NCI-H2107 treated with DMSO at 0.1 percent for 48 hours (cell line): Measurements from ENCODE around the gene POLG2.
"Not testable (repeated sequence)": the region's sequence is repeated elsewhere in the genome, so short reads cannot be mapped to it uniquely, and the experiment has no call there.

Source experiments
- DNase-seq: peaks from one replicate; lab custom pipeline; 2025; ENCODE audit not compliant: unreplicated experiment; lab: John Stamatoyannopoulos, UW

The POLG2 gene

DNA sequence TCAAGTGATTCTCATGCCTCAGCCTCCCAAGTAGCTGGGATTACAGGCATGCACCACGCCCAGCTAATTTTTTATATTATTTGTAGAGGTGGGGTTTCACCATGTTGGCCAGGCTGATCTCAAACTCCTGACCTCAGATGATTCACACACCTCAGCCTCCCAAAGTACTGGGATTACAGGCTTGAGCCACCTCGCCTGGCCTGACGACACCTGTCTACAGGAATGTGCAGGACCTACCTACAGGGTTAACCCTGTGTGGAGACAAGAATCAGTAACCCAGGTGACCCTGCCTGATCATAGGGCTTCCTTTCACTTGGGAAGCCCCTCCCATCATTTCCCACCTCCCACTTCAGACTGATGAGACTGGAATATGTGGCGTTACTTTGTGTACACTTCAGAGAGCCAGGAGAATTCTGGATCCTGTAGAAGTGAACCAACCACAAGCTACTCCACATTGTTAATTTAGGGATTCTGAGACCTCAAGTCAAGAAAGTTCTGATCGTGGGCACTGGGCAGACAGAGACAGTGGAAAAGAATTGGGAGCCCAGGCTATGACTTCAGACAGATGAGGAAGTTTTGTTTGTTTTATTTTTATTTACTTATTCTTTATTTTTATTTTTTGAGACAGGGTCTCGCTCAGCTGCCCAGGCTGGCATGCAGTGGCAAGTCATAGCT, 53.6 kb downstream of the POLG2 start:
- no peak for DNase-seq

DNA sequence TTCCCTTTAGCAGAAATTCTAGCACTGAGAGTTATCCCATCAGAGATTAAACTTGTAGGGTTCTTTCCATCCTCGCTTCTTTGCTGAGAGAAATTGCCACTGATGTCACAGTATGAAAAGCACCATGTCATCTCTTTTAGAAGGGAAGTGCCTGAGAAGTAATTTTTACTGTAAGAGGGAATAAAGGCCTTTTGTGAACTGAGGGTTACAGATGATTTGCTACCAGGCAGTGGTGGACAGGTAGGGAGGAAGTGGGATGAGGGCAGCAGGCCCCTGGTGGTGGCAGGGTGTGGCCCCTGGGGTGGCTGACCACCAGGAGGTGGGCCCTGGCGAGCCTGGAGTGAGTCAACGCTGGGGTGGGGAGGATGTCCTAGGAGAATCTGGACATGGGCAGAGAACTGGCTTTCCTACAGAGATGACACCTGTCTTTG, 54.3 kb downstream of the POLG2 start:
- DNase-seq, result no peak

DNA sequence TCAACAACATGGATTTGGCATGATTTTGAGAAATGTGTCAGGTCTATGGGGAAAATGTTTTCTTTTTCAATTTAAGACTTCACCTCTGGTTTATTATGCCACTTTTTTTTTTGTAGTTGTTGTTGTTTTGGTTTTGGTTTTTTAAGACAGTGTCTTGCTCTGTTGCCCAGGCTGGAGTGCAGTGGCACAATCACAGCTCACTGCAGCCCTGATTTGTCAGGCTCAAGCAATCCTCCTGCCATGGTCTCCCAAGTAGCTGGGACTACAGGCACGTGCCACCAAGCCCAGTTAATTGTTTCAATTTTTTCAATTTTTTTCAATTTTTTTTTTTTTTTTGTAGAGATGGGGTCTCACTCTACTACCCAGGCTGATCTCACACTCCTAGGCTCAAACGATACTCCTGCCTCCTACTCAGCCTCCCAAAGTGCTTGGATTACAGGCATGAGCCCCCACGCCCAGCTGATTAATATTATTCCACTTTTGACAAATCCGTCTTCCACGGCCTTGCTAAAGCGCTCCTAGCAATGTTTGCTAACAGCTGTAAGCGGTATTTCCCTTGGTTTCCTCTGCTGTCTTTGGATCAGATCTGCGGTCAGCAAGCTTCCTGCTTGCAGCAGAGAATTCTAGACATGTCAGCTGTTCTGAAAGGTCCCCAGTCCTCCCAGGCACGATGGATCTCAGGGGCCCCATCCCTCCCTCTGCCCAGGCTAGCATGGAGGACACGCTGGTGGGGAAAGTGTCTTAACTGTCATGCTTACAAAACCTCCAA, 54.9 kb downstream of the POLG2 start:
- DNase-seq, result no peak

DNA sequence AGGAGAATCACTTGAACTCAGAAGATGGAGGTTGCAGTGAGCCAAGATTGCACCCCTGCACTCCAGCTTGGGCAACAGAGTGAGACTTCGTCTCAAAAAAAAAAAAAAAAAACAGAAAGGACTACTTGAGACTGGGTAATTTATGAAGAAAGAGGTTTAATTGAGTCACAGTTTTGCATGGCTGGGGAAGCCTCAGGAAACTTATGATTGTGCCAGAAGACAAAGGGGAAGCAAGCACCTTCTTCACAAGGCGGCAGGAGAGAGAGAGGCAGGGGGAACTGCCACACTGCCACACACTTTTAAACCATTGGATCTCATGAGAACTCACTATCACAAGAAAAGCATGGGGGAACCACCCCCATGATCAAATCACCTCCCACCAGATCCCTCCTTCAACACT, 56.9 kb downstream of the POLG2 start:
- DNase-seq, result no peak

DNA sequence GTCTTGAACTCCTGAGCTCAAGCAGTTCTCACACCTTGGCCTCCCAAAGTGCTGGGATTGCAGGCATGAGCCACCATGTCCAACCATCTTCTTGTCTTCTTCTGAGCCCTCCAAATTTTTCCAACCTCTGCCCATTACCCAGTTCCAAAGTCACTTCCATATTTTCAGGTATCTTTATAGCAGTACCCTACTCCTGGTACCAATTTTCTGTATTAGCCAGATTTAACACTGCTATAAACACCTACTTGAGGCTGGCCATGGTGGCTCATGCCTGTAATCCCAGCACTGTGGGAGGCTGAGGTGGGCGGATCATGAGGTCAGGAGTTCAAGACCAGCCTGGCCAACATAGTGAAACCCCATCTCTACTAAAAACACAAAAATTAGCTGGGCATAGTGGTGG, 57.3 kb downstream of the POLG2 start:
- not testable (repeated sequence) for DNase-seq

DNA sequence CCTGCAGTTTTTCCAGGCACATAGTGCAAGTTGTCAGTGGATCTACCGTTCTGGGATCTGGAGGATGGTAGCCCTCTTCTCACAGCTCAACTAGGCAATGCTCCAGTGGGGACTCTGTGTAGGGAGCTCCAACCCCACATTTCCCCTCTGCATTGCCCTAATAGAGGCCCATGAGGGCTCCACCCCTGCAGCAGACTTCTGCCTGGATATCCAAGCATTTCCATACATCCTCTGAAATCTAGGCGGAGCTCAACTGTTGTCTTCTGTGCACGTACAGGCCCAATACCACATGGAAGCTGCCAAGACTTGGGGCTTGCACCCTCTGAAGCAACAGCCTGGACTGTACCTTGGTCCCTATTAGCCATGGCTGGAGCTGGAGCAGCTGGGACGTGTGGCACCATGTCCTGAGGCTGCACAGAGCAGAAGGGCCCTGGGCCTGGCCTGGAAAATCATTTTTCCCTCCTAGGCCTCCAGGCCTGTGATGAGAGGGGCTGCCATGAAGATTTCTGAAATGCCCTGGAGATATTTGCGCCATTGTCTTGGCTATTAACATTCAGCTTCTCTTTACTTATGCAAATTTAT, 58.8 kb downstream of the POLG2 start:
- DNase-seq, result no peak

DNA sequence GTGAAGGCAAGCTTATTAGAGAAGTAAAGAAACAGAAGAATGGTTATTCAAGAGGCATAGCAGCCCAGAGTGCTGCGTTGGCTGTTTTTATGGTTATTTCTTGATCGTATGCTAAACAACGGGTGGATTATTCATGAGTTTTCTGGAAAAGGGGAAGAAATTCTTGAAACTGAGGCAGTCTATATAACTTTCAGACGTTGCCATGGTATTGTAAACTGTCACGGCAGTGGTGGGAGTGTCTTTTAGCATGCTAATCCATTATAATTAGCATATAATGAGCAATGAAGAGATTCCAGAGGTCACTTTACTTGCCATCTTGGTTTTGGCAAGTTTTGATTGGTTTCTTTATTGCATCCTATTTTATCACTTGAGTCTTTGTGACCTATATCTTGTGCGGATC, 65.3 kb downstream of the POLG2 start:
- no peak for DNase-seq

DNA sequence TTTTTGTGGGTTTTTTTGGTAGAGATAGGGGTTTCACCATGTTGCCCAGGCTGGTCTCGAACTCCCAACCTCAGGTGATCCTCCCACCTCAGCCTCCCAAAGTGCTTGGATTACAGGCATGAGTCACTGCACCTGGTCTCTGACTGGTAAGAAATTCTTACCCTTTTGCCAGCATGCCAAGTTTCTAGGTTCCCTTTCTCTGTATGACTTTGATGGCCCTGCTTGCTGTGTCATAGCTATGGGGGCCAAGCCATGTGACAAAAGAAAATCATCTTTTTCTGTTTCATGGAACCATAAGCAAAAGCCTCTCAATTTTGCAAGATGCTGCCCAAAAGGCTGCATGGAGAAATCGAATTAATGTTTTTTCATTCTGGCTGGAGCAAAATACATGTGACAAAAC, 66.8 kb downstream of the POLG2 start:
- not testable (repeated sequence) for DNase-seq

DNA sequence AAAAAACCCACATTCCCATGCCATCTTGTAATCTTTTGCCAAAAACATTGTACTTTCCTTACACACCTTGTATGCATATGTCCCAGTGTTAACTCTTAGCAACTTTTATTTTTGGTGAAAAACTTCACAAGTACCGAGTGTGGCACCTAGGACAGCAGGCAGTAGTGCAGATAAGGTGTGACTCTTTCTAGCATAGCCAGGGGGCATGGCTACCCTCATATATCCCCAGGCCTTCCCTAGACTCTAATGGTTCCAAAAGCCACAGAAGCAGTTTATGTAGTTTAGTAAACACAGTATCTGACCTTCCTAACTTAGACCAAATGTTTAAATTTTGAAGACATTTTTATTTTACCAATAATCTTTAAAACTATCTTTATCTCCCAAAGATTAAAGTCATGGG, 68.4 kb downstream of the POLG2 start:
- DNase-seq, result no peak
